Right forelimb (tissue), 1 donor: Measurements from ENCODE around the gene RBM17.
"Not testable (repeated sequence)": the region's sequence is repeated elsewhere in the genome, so short reads cannot be mapped to it uniquely, and the experiment has no call there.

Experiments used
- DNase-seq: peaks from one replicate; pipeline ENCODE4 v3.0.0-alpha.2; 2018

Gene RBM17

GRCh38 chr10:6114299-6114698, 25.5 kb downstream of the RBM17 start:
- no peak for DNase-seq

GRCh38 chr10:6114805-6115341, 26.0 kb downstream of the RBM17 start:
- no peak for DNase-seq

- no peak for DNase-seq
These were observed 26.6 kb downstream of the RBM17 start for GRCh38 chr10:6115411-6115810.

GRCh38 chr10:6115824-6116350, 27.1 kb downstream of the RBM17 start:
- DNase-seq, result no peak

- no peak for DNase-seq
These were observed 28.0 kb downstream of the RBM17 start for GRCh38 chr10:6116806-6117205.

GRCh38 chr10:6117711-6118110, 28.9 kb downstream of the RBM17 start:
- no peak for DNase-seq

- DNase-seq, result no peak
These were observed 30.6 kb downstream of the RBM17 start for GRCh38 chr10:6119423-6119822.

- no peak for DNase-seq
These were observed 31.1 kb downstream of the RBM17 start for GRCh38 chr10:6119962-6120361.

- no peak for DNase-seq
These were observed 31.9 kb downstream of the RBM17 start for GRCh38 chr10:6120691-6121090.

GRCh38 chr10:6121146-6121545, 32.3 kb downstream of the RBM17 start:
- no peak for DNase-seq

GRCh38 chr10:6123532-6123931, 34.7 kb downstream of the RBM17 start:
- no peak for DNase-seq

GRCh38 chr10:6124666-6125065, 35.8 kb downstream of the RBM17 start:
- no peak for DNase-seq

- DNase-seq, result not testable (repeated sequence)
These were observed 38.6 kb downstream of the RBM17 start for GRCh38 chr10:6127461-6127860.

GRCh38 chr10:6128087-6128486, 39.3 kb downstream of the RBM17 start:
- DNase-seq, result no peak

- no peak for DNase-seq
These were observed 39.9 kb downstream of the RBM17 start for GRCh38 chr10:6128591-6129251.

- DNase-seq, result no peak
These were observed 42.1 kb downstream of the RBM17 start for GRCh38 chr10:6130848-6131470.

GRCh38 chr10:6133331-6134098, 44.7 kb downstream of the RBM17 start:
- DNase-seq, result no peak

- no peak for DNase-seq
These were observed 45.4 kb downstream of the RBM17 start for GRCh38 chr10:6134099-6134823.

GRCh38 chr10:6135039-6135438, 46.2 kb downstream of the RBM17 start:
- no peak for DNase-seq

- DNase-seq, result no peak
These were observed 46.8 kb downstream of the RBM17 start for GRCh38 chr10:6135589-6136168.

GRCh38 chr10:6136215-6137201, 47.7 kb downstream of the RBM17 start:
- no peak for DNase-seq
